ENCODE data around the gene M1AP. TPM values are rescaled to one million over a fixed set of nuclear protein-coding genes. Genes with fewer than 3 reads are reported as not detected.
"Not testable (repeated sequence)": the region's sequence is repeated elsewhere in the genome, so short reads cannot be mapped to it uniquely, and the experiment has no call there.

Gene M1AP
- total RNA-seq, 1 donor from 2014 or later: 2.0 TPM

GRCh38 chr2:74566076-74566753 lies 81.9 kb downstream of the M1AP start:
- no peak for DNase-seq (ENCODE audit: low spot score)

- DNase-seq (ENCODE audit: low spot score): no peak
Observed at GRCh38 chr2:74564222-74564621, 83.9 kb downstream of the M1AP start.

GRCh38 chr2:74562126-74562775 lies 85.9 kb downstream of the M1AP start:
- no peak for DNase-seq (ENCODE audit: low spot score)

- not testable (repeated sequence) for DNase-seq (ENCODE audit: low spot score)
Observed at GRCh38 chr2:74561022-74561421, 87.1 kb downstream of the M1AP start.

- DNase-seq (ENCODE audit: low spot score): no peak
Observed at GRCh38 chr2:74560591-74560990, 87.5 kb downstream of the M1AP start.

- DNase-seq (ENCODE audit: low spot score): no peak
Observed at GRCh38 chr2:74559912-74560311, 88.2 kb downstream of the M1AP start.

- DNase-seq (ENCODE audit: low spot score): no peak
Observed at GRCh38 chr2:74558284-74559230, 89.6 kb downstream of the M1AP start.

- no peak for DNase-seq (ENCODE audit: low spot score)
Observed at GRCh38 chr2:74556831-74557370, 91.2 kb downstream of the M1AP start.

- no peak for DNase-seq (ENCODE audit: low spot score)
Observed at GRCh38 chr2:74556159-74556558, 92.0 kb downstream of the M1AP start.

GRCh38 chr2:74555610-74556103 lies 92.5 kb downstream of the M1AP start:
- no peak for DNase-seq (ENCODE audit: low spot score)

- DNase-seq (ENCODE audit: low spot score): peak; percentile 33
Observed at GRCh38 chr2:74554820-74555531, 93.2 kb downstream of the M1AP start.

- peak; percentile 87 for DNase-seq (ENCODE audit: low spot score)
Observed at GRCh38 chr2:74553892-74554819, 94.0 kb downstream of the M1AP start, which contains the start of the genes DOK1 and LOXL3. TSS of gene DOK1 (plus strand) at chr2:74554720. CDS start at chr2:74554755, 35 bp downstream. TSS of gene LOXL3 (minus strand) at chr2:74553942. CDS start at chr2:74552634, 1,308 bp downstream.

- DNase-seq (ENCODE audit: low spot score): no peak
Observed at GRCh38 chr2:74552914-74553811, 95.0 kb downstream of the M1AP start.

- no peak for DNase-seq (ENCODE audit: low spot score)
Observed at GRCh38 chr2:74551942-74552913, 95.9 kb downstream of the M1AP start.

GRCh38 chr2:74551530-74551929 lies 96.6 kb downstream of the M1AP start:
- no peak for DNase-seq (ENCODE audit: low spot score)

- no peak for DNase-seq (ENCODE audit: low spot score)
Observed at GRCh38 chr2:74550231-74550630, 97.9 kb downstream of the M1AP start.
